CD14-positive monocyte (primary cell): Measurements from ENCODE around the gene RPS6KA2. TPM values are rescaled to one million over a fixed set of nuclear protein-coding genes. Genes with fewer than 3 reads are reported as not detected.

Source experiments
- DNase-seq, 3 donors: peaks; one replicate each; pipeline ENCODE4 v3.0.0-alpha.2; 2011 to 2022
- H2AFZ ChIP-seq: 2 replicates; pipeline ENCODE4 v1.6.0; 2012; ENCODE audit warnings: mild to moderate bottlenecking, low read depth, low read length, inconsistent platforms; ENCODE audit not compliant: insufficient read depth, poor library complexity, severe bottlenecking
- H3K27ac ChIP-seq, 2 donors: 1 replicate in 1 of 2; 2 replicates in 1 of 2; pipeline ENCODE4 v1.5.1; 2012 to 2013; ENCODE audit warnings: low read length in 2 of 2, control low read depth in 1 of 2, inconsistent platforms in 1 of 2, low read depth in 1 of 2, mild to moderate bottlenecking in 1 of 2
- H3K27me3 ChIP-seq, 2 donors: one replicate each; pipeline versions ENCODE4 v1.6.0 to v1.6.1; 2011 to 2013; ENCODE audit warnings: low read length in 2 of 2; ENCODE audit not compliant: control insufficient read depth in 2 of 2, insufficient read depth in 2 of 2
- H3K36me3 ChIP-seq, 2 donors: replicated peaks in 1 of 2; 1 replicate in 1 of 2; 2 replicates in 1 of 2; pipeline versions ENCODE4 v1.5.1 to v1.6.1; 2012 to 2013; ENCODE audit warnings: low read length in 2 of 2, control low read depth in 1 of 2, inconsistent platforms in 1 of 2, mild to moderate bottlenecking in 1 of 2; ENCODE audit not compliant: insufficient read depth in 2 of 2, control insufficient read depth in 1 of 2
- H3K4me1 ChIP-seq, 2 donors: 1 replicate in 1 of 2; 2 replicates in 1 of 2; pipeline versions ENCODE4 v1.5.1 to v1.6.1; 2012 to 2013; ENCODE audit warnings: low read length in 2 of 2, control low read depth in 1 of 2, inconsistent platforms in 1 of 2, mild to moderate bottlenecking in 1 of 2, moderate library complexity in 1 of 2; ENCODE audit not compliant: insufficient read depth in 2 of 2, control insufficient read depth in 1 of 2
- H3K4me2 ChIP-seq: replicated peaks from 2 replicates; pipeline ENCODE3; 2012; ENCODE audit warnings: low read length, moderate library complexity, mild to moderate bottlenecking; ENCODE audit not compliant: poor library complexity, severe bottlenecking; ENCODE audit errors: extremely low read depth
- H3K4me3 ChIP-seq, 3 experiments: fragments of 200-600 bp in 1 of 3; sonication (generic) in 1 of 3; replicated peaks in 1 of 3; 1 replicate in 2 of 3; 2 replicates in 1 of 3; pipeline ENCODE4 v1.5.1; 2011 to 2013; ENCODE audit warnings: low read length in 3 of 3, mild to moderate bottlenecking in 3 of 3, control low read depth in 2 of 3, low read depth in 2 of 3, inconsistent platforms in 1 of 3, moderate library complexity in 1 of 3
- H3K79me2 ChIP-seq: 2 replicates; pipeline ENCODE4 v1.6.0; 2012; ENCODE audit warnings: mild to moderate bottlenecking, control low read depth, inconsistent platforms, low read length, moderate library complexity; ENCODE audit not compliant: insufficient read depth
- H3K9ac ChIP-seq: 2 replicates; pipeline ENCODE4 v1.6.0; 2017; ENCODE audit warnings: low read length, mild to moderate bottlenecking; ENCODE audit not compliant: insufficient read depth, poor library complexity, severe bottlenecking
- H3K9me3 ChIP-seq, 2 donors: replicated peaks in 1 of 2; 1 replicate in 1 of 2; 2 replicates in 1 of 2; pipeline versions ENCODE4 v1.5.1 to v1.6.1; 2012 to 2013; ENCODE audit warnings: low read length in 2 of 2, control low read depth in 1 of 2; ENCODE audit not compliant: control insufficient read depth in 1 of 2, insufficient read depth in 1 of 2
- H4K20me1 ChIP-seq: 2 replicates; pipeline ENCODE4 v1.6.0; 2012; ENCODE audit warnings: mild to moderate bottlenecking, low read length, control low read depth, moderate library complexity; ENCODE audit not compliant: insufficient read depth
- H3K27ac Mint-ChIP-seq, 7 donors: one replicate each; pipeline ENCODE4 v1.8.0; 2020; ENCODE audit warnings: mild to moderate bottlenecking in 7 of 7, mixed read lengths in 7 of 7, moderate library complexity in 6 of 7, inconsistent platforms in 2 of 7
- H3K27me3 Mint-ChIP-seq, 3 donors: one replicate each; pipeline ENCODE4 v1.8.0; 2021 to 2022; ENCODE audit warnings: low read depth in 3 of 3, mild to moderate bottlenecking in 3 of 3, mixed read lengths in 3 of 3, moderate library complexity in 3 of 3, inconsistent platforms in 1 of 3
- H3K36me3 Mint-ChIP-seq, 2 donors: one replicate each; pipeline ENCODE4 v1.8.0; 2020; ENCODE audit warnings: mixed read lengths in 2 of 2, inconsistent platforms in 1 of 2, mild to moderate bottlenecking in 1 of 2
- H3K4me1 Mint-ChIP-seq: one replicate; pipeline ENCODE4 v1.8.0; 2020; ENCODE audit warnings: mild to moderate bottlenecking, mixed read lengths
- H3K4me3 Mint-ChIP-seq, 2 donors: one replicate each; pipeline ENCODE4 v1.8.0; 2020; ENCODE audit warnings: mild to moderate bottlenecking in 2 of 2, mixed read lengths in 2 of 2, moderate library complexity in 1 of 2
- H3K9me3 Mint-ChIP-seq, 7 donors: one replicate each; pipeline ENCODE4 v1.8.0; 2020 to 2022; ENCODE audit warnings: mixed read lengths in 7 of 7, mild to moderate bottlenecking in 6 of 7, moderate library complexity in 6 of 7, inconsistent platforms in 2 of 7
- WGBS: methylation state at CpG from one replicate; pipeline ENCODE4 v1.1.5; 2013; ENCODE audit warnings: missing lambda C conversion rate; ENCODE audit not compliant: insufficient coverage; 5-methylcytosine and 5-hydroxymethylcytosine counted together
- intact Hi-C, 2 donors: fragments of 100-400 bp; cut with micrococcal nuclease; formaldehyde crosslinking; loops; one replicate each; pipeline versions ENCODE4 v1.15.0 to v1.15.1; 2023
- polyA plus RNA-seq, 3 donors: library from polyadenylated mRNA; depleted of rRNA in 1 of 3; unstranded in 2 of 3; stranded (reverse) in 1 of 3; fragments of 300-500 nt in 2 of 3; fragments of >200 nt in 1 of 3; fragmentation: Illumina TruSeq in 2 of 3; gene quantifications; 1 replicate in 2 of 3; 2 replicates in 1 of 3; pipeline ENCODE4 v1.2.3, GENCODE V29; 2012 to 2021
- TF ChIP-seq, protein P1 (sequence below): fragments of 200-600 bp; IDR thresholded peaks from one replicate; pipeline ENCODE4 v1.8.0; 2022; ENCODE audit warnings: antibody characterized with exemption, mild to moderate bottlenecking

RPS6KA2 gene
- polyA plus RNA-seq, 3 donors: 1.4 to 3.1 (median 1.9) TPM

DNA sequence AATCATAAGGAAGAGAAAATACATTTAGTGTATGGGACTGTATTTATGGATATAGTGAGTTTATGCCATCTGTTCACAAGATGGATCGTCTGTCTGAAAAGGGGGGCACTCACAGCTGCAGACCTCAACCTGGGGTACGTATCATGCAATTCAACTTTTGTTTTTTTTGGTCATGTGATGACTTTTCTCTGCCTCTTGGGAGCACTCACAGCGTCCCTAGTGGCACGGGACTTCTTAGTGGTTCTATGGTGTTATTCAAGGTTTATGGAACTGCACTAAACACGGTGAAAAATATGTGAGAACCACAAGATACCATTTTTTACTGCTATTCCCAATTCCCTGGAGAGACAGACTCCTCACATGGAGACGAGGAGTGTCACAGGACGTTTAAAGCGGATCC, 183.9 kb downstream of the RPS6KA2 start:
- TF ChIP-seq, protein P1, sequence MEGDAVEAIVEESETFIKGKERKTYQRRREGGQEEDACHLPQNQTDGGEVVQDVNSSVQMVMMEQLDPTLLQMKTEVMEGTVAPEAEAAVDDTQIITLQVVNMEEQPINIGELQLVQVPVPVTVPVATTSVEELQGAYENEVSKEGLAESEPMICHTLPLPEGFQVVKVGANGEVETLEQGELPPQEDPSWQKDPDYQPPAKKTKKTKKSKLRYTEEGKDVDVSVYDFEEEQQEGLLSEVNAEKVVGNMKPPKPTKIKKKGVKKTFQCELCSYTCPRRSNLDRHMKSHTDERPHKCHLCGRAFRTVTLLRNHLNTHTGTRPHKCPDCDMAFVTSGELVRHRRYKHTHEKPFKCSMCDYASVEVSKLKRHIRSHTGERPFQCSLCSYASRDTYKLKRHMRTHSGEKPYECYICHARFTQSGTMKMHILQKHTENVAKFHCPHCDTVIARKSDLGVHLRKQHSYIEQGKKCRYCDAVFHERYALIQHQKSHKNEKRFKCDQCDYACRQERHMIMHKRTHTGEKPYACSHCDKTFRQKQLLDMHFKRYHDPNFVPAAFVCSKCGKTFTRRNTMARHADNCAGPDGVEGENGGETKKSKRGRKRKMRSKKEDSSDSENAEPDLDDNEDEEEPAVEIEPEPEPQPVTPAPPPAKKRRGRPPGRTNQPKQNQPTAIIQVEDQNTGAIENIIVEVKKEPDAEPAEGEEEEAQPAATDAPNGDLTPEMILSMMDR: no peak

DNA sequence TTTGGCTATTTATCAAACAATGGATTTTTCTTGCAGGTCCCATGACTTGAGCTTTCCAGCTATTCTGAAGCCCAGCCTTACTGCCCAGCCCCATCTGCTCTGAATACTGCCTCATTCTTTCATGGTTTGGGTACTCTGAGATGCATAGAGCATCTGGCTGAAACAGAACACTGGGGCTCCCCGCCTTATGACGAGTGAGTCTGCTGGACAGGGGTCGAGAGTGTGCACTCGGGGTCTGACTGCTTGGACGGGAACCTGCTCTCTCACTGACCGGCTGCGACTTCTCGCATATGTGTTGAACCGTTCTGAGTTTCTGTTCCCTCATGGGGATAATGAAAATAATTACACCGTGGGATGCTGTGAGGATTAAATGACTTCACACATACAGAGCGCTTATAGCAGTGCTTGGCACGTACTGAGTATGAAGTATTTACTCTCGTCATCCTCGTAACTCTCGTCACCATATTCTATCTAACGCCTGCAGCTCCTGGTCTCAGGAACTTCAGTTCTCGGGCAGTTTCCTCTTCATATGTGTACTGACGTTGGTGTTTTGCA, 184.8 kb downstream of the RPS6KA2 start:
- intact Hi-C loops: no loop called here
- Histone ChIP-seq H3K9ac (no peak overlapping the region), H3K27ac (no peak overlapping the region), H3K9me3 (no peaks in the 10 kb centered on the region), H2AFZ (no peak overlapping the region), H3K36me3 (no peaks in the 10 kb centered on the region), H3K4me3 (no peak overlapping the region), H4K20me1 (no peaks in the 10 kb centered on the region), H3K4me2 (no peak overlapping the region), H3K4me1 (no peaks in the 10 kb centered on the region), H3K27me3 (peaks cover 12 to 29% of the 10 kb centered on the region in 2 donors), H3K79me2 (no peaks in the 10 kb centered on the region)
- TF ChIP-seq, protein P1: no peak
- Mint-ChIP-seq H3K27me3 (peaks cover 29 to 39% (median 37%) of the 10 kb centered on the region in 3 donors), H3K9me3 (peaks cover 0 to 2% (median 0%) of the 10 kb centered on the region in 7 donors), H3K36me3 (peaks cover 0 to 3% of the 10 kb centered on the region in 2 donors), H3K27ac (no peak overlapping the region), H3K4me1 (peaks cover 20% of the 10 kb centered on the region), H3K4me3 (peak overlapping the region in 1 of 2 donors; percentile 0)
- 72% methylated on average over 7 of the region's 18 CpGs for WGBS
- DNase-seq: no peak

More for the DNA sequence above, 183.9 kb downstream of the RPS6KA2 start:
- H3K79me2 ChIP-seq: no peaks in the 10 kb centered on the region
- H4K20me1 ChIP-seq: no peaks in the 10 kb centered on the region
- H3K4me3 Mint-ChIP-seq: no peak overlapping the region
- H3K9me3 ChIP-seq: no peaks in the 10 kb centered on the region
- H3K27ac Mint-ChIP-seq: no peak overlapping the region
- no peak overlapping the region for H3K9ac ChIP-seq
- no peak overlapping the region for H3K4me2 ChIP-seq
- 85% methylated on average over 5 of the region's 8 CpGs for WGBS
- intact Hi-C loops: no loop called here
- no peak for DNase-seq
- H2AFZ ChIP-seq: no peak overlapping the region
- H3K27me3 Mint-ChIP-seq: peaks cover 29 to 38% (median 37%) of the 10 kb centered on the region in 3 donors
- H3K9me3 Mint-ChIP-seq: peaks cover 0 to under 1% (median 0%) of the 10 kb centered on the region in 7 donors
- H3K4me1 Mint-ChIP-seq: peaks cover 19% of the 10 kb centered on the region
- no peak overlapping the region for H3K27ac ChIP-seq
- no peaks in the 10 kb centered on the region for H3K36me3 ChIP-seq
- no peaks in the 10 kb centered on the region for H3K4me1 ChIP-seq
- H3K4me3 ChIP-seq: no peak overlapping the region
- H3K36me3 Mint-ChIP-seq: peaks cover 0 to 8% of the 10 kb centered on the region in 2 donors
- peaks cover 12 to 29% of the 10 kb centered on the region in 2 donors for H3K27me3 ChIP-seq
